ENCODE data around the gene CHN2.

DNA sequence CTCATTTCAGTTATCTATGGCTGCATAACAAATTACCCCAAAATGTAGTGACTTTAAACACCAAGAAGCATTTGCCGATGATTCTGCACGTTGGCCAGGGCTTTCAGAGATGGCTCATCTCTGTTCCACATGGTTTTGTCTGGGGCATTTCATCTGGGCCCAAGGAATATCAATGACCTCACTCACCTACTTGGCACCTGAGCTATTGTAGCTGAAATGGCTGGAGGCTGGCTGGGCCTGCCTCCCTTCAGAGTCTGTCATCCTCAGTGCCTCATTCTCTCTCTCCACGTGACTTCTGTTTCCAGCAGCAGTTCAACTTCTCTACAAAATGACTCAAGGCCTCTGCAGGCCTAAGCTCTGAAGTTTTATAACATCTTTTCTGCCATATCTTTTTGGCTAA is 249.7 kb downstream of the CHN2 start:
- no peak for TF ChIP-seq POLR2A (IDR thresholded peaks at IDR 0.05; ENCODE audit: low read depth, low read length)
- no peak for TF ChIP-seq POLR2AphosphoS5 (IDR thresholded peaks at IDR 0.05; ENCODE audit: low read depth, low read length)
- no peak for TF ChIP-seq TAF1 (IDR thresholded peaks at IDR 0.05; ENCODE audit: borderline replicate concordance, low read depth, low read length)

All from GM12892 (cell line).